GM12891 (cell line): ENCODE data around the gene ENTREP3.
A peak's percentile ranks its signal among the peaks of the same experiment; 100 is the strongest.

Experiments used
- DNase-seq: peaks from one replicate; pipeline ENCODE4 v3.0.0; 2011; ENCODE audit warnings: low spot score; ENCODE audit not compliant: insufficient read length
- FAIRE-seq: peaks from 2 replicates; lab custom pipeline; 2011; peaks lifted over from hg19 to GRCh38; lab: Jason Lieb, UNC
- PAX5 ChIP-seq: IDR thresholded peaks from 2 replicates; pipeline ENCODE4 v1.6.1; 2011; ENCODE audit warnings: low read length, moderate library complexity, mild to moderate bottlenecking; ENCODE audit not compliant: insufficient read depth, severe bottlenecking
- POLR2A ChIP-seq: IDR thresholded peaks from 2 replicates; pipeline ENCODE4 v1.6.1; 2011; ENCODE audit warnings: low read depth, low read length, control low read depth
- POLR2AphosphoS5 ChIP-seq: IDR thresholded peaks from 2 replicates; pipeline ENCODE4 v1.6.1; 2011; ENCODE audit warnings: low read depth, low read length, control low read depth
- POU2F2 ChIP-seq: IDR thresholded peaks from 2 replicates; pipeline ENCODE4 v1.6.1; 2011; ENCODE audit warnings: low read depth, mild to moderate bottlenecking, control low read depth, low read length, moderate library complexity
- SPI1 ChIP-seq: IDR thresholded peaks from 2 replicates; pipeline ENCODE4 v1.6.1; 2011; ENCODE audit warnings: low read depth, low read length, control low read depth
- TAF1 ChIP-seq: IDR thresholded peaks from 2 replicates; pipeline ENCODE4 v1.6.1; 2011; ENCODE audit warnings: low read depth, low read length, control low read depth

Gene ENTREP3

DNA sequence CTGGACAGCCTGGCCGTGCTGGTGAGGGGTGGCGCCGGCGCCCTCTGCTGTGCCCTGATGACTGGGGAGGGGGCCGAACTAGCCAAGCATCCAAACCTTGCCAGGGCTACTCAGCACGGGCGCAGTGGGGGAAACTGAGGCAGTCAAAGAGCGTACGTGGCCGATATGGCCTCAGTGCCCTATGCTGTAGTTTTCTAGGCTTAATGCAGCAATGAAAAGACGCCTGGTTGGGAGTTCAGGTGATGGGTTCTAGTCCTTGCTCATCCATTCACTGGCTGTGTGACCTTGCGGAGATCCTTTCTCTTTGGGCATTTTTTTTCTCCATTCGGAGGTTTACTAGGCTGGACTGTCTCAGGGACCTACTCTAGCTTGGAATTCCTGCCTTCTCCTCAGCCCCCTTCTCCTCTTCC is 46.0 kb downstream of the ENTREP3 start:
- TF ChIP-seq POLR2A (no peak), POLR2AphosphoS5 (no peak; the same call in 1 of the 2 replicates), PAX5 (no peak), TAF1 (no peak), SPI1 (no peak), POU2F2 (no peak)
- FAIRE-seq (peak; percentile 40), DNase-seq (no peak)

DNA sequence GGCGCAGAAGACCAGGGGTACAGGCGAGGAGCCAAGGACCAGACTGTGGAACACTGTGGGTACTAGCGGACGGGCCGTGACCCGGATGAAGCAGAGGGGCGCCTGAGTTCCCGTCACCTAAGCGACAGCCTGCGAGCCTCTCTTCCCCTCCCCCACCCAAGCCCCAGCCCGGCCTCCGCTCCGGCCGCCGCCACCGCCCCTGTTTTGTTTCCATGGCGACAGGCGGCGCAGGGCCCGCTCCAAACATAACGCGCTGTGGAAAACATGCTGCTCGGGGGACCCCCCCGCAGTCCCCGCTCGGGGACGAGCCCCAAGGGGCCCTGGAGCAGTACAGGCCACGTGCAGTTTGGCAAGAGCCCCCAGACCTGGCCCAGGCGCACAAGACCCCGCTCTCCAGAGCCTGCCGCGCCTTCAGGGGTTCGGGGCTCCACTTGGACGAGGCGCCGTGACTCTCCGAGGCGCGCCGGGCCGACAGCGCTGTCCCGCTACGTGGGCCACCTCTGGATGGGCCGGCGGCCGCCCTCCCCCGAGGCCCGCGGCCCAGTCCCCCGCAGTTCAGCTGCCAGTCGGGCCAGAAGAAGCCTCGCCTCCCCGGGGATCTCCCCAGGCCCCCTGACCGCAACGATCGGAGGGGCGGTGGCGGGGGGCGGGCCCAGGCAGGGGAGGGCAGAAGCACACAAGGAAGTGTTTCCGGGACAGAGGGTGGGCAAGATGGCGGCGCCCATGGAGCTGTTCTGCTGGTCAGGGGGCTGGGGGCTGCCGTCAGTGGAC is 46.6 kb downstream of the ENTREP3 start, which contains the start of gene MTX1:
TSS of gene MTX1 (plus strand) at position 155 of the 771 bp plus-strand sequence. CDS start at position 265, 110 bp downstream.
- TF ChIP-seq POU2F2 (no peak), POLR2A (peak; percentile 45; the same call in 1 of the 2 replicates), POLR2AphosphoS5 (peak; percentile 55; the same call in 1 of the 2 replicates), TAF1 (peak; percentile 31), SPI1 (no peak), PAX5 (no peak)
- DNase-seq: peak; percentile 91

DNA sequence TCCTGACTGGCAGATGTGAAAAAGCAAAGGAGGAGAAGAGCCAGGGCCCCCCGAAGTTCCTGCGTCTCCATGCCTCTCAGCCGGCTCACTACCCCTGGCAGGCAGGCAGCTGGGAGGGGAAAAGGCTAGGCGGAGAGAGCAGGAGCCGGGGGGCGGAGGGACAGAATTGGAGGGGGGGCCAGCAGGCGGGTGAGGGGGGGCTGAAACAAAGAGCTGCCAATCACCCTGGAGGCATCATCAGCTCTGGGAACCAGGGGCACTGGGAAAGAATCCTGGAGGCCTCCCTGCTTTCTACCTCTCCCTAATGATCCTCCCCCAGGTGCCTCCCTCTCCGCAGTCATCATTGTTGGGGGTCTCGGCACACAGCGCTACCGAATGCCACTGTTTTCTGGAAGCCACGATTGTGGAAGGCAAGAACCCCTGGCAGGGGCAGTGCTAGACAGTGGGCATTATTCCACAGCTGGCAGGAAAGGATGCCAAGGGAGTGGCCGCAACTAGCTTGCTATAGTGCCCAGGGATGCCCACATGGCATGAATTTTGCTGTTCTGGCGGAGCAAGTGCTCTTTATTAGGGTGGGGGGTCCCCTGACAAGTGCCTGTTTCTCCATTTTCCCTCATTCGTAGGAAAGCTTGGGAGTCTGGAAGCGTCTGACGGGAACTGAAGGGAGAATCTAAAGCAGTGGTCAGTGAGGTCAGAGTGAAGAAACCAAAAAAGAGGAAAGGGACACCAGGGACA is 47.3 kb downstream of the ENTREP3 start, which contains the start of gene THBS3:
TSS of gene THBS3 (minus strand) at position 92 of the 735 bp plus-strand sequence. CDS start at position 71, 21 bp downstream.
- FAIRE-seq: no peak
- no peak for DNase-seq
- no peak for TF ChIP-seq POLR2A
- no peak for TF ChIP-seq POLR2AphosphoS5
- TF ChIP-seq PAX5: no peak
- TF ChIP-seq SPI1: 0 out of 2 replicates have a peak, but pooled peaks have one; percentile 20
- TF ChIP-seq TAF1: no peak

More for the DNA sequence above, 46.6 kb downstream of the ENTREP3 start, which contains the start of gene MTX1:
- FAIRE-seq: peak; percentile 88

- DNase-seq (peak; percentile 86), FAIRE-seq (peak; percentile 87)
- TF ChIP-seq POLR2AphosphoS5 (no peak), SPI1 (no peak), PAX5 (no peak), POLR2A (no peak), TAF1 (no peak), POU2F2 (no peak; the same call in 1 of the 2 replicates)
These were observed 48.1 kb downstream of the ENTREP3 start for GRCh38 chr1:155206891-155207805.

DNA sequence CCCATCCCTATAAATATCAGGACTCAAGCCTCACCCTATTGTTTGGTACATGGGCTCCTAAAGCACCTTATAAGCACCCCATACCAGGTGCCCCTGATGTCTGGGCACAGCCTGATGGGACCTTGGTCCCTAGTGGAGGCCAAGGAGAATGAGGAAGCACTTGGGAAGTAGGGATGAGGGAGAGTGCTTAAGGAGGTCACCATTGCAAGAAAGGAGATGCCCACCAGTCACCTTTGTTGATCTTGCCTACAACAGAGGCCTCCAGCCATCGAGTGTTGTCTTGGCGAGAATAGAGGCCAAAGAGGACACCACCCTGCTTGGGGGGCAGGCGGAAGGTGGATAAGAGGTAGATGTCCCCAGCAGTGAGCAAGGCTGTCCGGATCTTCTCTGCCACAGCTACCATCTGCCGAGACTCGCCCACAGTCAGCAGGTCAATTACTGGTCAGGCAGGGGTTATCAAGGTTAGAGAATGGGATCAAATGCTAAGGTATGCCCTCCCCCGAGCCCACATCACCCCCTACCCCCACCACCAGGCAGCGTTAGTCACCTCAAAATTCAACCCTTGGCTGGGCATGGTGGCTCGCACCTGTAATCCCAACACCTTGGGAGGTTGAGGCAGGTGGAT is 49.2 kb downstream of the ENTREP3 start:
- DNase-seq (no peak), FAIRE-seq (no peak)
- TF ChIP-seq PAX5: no peak
- no peak for TF ChIP-seq POU2F2
- TF ChIP-seq TAF1: no peak
- no peak for TF ChIP-seq SPI1
- TF ChIP-seq POLR2AphosphoS5: no peak
- no peak for TF ChIP-seq POLR2A

- DNase-seq (no peak), FAIRE-seq (no peak)
- TF ChIP-seq TAF1 (no peak), POU2F2 (no peak), POLR2AphosphoS5 (no peak), POLR2A (no peak), SPI1 (no peak), PAX5 (no peak)
These were observed 50.2 kb downstream of the ENTREP3 start for GRCh38 chr1:155205035-155205434.

DNA sequence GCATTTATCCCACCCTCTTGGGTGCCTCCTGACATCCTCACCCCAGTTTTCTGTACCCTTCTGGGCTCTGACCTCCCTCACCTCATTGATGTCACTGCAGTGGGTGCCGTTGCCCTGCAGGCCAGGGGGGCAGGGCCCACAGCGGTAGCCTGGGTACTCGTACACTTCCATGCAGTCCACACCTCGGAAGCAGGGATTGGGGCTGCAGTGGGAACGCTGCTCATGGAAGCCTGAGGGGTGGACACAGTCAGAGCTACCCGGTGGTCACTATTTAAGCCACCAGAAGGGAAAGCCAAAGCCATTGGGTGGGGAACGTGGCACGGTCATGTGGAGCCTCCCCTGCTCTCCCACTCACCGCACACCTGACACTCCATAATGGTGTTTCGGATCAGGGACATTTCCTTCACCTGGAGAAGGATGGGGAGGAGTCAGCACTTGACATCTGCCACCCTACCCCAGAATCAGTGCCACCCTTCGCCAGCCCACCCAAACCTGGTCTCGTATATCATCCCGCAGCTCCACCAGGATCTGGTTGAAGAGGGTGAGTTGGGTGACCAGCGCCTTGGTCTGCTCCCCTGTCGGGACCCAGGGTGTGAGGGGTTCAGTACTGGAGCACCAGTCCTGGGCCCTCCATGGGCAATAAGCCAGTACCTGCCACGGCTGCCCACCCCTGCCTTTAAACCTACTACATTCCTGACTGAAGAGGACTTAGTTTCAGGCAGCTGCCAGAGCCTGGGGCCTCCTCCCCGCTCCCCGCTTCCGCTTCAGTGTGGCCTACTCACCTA is 52.4 kb downstream of the ENTREP3 start:
- TF ChIP-seq TAF1 (no peak), POLR2AphosphoS5 (no peak), PAX5 (no peak), SPI1 (no peak), POLR2A (no peak), POU2F2 (no peak)
- DNase-seq: no peak
- FAIRE-seq: no peak
